ENCODE results near the gene FBXL22. TPM values are rescaled to one million over a fixed set of nuclear protein-coding genes. Genes with fewer than 3 reads are reported as not detected.

Gene FBXL22
- total RNA-seq, 1 experiment from 2014 or later, result 0.17 TPM

GRCh38 chr15:63554337-63554927, 42.8 kb upstream of the FBXL22 start:
- no peaks in the 10 kb centered on the region for H3K9me3 ChIP-seq (ENCODE audit: insufficient read depth, low read depth)
- BruUV-seq (replicated peaks), result no TSS peak
- no peaks in the 10 kb centered on the region; the same call in 1 of the 2 replicates for H3K79me2 ChIP-seq (ENCODE audit: low read depth)
- no peaks in the 10 kb centered on the region for H3K4me1 ChIP-seq (replicated peaks; ENCODE audit: insufficient read depth)
- no peak for DNase-seq
- no peaks in the 10 kb centered on the region for H3K9me2 ChIP-seq (ENCODE audit: insufficient read depth)
- H2AFZ ChIP-seq, result no peak overlapping the region
- no peaks in the 10 kb centered on the region for H4K20me1 ChIP-seq (ENCODE audit: insufficient read depth)
- 0 out of 2 replicates have a peak, but pooled peaks cover 4% of the 10 kb centered on the region for H3F3A ChIP-seq (ENCODE audit: insufficient read depth, low read depth)
- POLR2A ChIA-PET (ENCODE audit: unreplicated experiment), result no interaction called here
- no peak overlapping the region for H3K4me2 ChIP-seq
- CTCF ChIA-PET, result no interaction called here
- no peak overlapping the region for H3K4me3 ChIP-seq
- TF ChIP-seq EZH2 (IDR thresholded peaks at IDR 0.05; ENCODE audit: low read depth), result no peak
- no peak for TF ChIP-seq CTCF (conservative IDR thresholded peaks at IDR 0.05)
- intact Hi-C loops (cut with micrococcal nuclease; ENCODE audit: unreplicated experiment), result no loop called here
- no peak overlapping the region for H3K27ac ChIP-seq
- H3K27me3 ChIP-seq (ENCODE audit: insufficient read depth, low read depth), result no peaks in the 10 kb centered on the region
- H3K36me3 ChIP-seq (ENCODE audit: low read depth), result no peaks in the 10 kb centered on the region; the same call in 1 of the 2 replicates

DNA sequence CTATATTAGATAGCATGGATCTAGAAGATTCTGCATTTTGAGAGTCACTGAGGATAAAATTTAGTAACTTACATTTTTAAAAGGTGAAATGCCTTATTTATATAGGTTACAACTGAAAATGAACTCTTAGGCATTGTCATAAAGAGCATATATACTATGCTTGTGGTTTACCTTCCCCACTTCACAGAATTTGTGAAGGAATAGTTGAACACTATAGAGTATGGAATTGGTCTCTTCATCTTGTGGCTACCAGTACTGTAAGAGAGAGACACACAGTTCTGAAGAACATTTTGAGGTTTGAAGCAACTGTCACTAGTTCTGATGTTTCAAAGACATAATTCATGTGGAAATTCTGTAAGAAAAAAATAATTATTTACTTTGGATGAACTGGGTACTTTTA, 41.7 kb upstream of the FBXL22 start:
- Histone ChIP-seq H3K9me3 (ENCODE audit: insufficient read depth, low read depth) (no peaks in the 10 kb centered on the region), H3K27ac (no peak overlapping the region), H3K4me2 (no peak overlapping the region), H3K4me3 (no peak overlapping the region), H2AFZ (no peak overlapping the region), H3K79me2 (ENCODE audit: low read depth) (no peaks in the 10 kb centered on the region; the same call in 1 of the 2 replicates), H3K9me2 (ENCODE audit: insufficient read depth) (no peaks in the 10 kb centered on the region), H3K36me3 (ENCODE audit: low read depth) (no peaks in the 10 kb centered on the region; the same call in 1 of the 2 replicates), H3K27me3 (ENCODE audit: insufficient read depth, low read depth) (no peaks in the 10 kb centered on the region), H3K4me1 (replicated peaks; ENCODE audit: insufficient read depth) (no peaks in the 10 kb centered on the region), H4K20me1 (ENCODE audit: insufficient read depth) (no peaks in the 10 kb centered on the region), H3F3A (ENCODE audit: insufficient read depth, low read depth) (0 out of 2 replicates have a peak, but pooled peaks cover 4% of the 10 kb centered on the region)
- BruUV-seq (replicated peaks), result no TSS peak
- ChIA-PET CTCF (no interaction called here), POLR2A (ENCODE audit: unreplicated experiment) (no interaction called here)
- TF ChIP-seq CTCF (conservative IDR thresholded peaks at IDR 0.05) (no peak), EZH2 (IDR thresholded peaks at IDR 0.05; ENCODE audit: low read depth) (no peak)
- intact Hi-C loops (cut with micrococcal nuclease; ENCODE audit: unreplicated experiment), result no loop called here
- DNase-seq, result no peak

GRCh38 chr15:63556246-63556645, 40.9 kb upstream of the FBXL22 start:
- Histone ChIP-seq H2AFZ (no peak overlapping the region), H3K4me2 (no peak overlapping the region), H3K27ac (no peak overlapping the region), H4K20me1 (ENCODE audit: insufficient read depth) (no peaks in the 10 kb centered on the region), H3K79me2 (ENCODE audit: low read depth) (no peaks in the 10 kb centered on the region; the same call in 1 of the 2 replicates), H3K9me2 (ENCODE audit: insufficient read depth) (no peaks in the 10 kb centered on the region), H3K36me3 (ENCODE audit: low read depth) (no peaks in the 10 kb centered on the region; the same call in 1 of the 2 replicates), H3K9me3 (ENCODE audit: insufficient read depth, low read depth) (no peaks in the 10 kb centered on the region), H3F3A (ENCODE audit: insufficient read depth, low read depth) (0 out of 2 replicates have a peak, but pooled peaks cover 4% of the 10 kb centered on the region), H3K4me3 (no peak overlapping the region), H3K4me1 (replicated peaks; ENCODE audit: insufficient read depth) (no peaks in the 10 kb centered on the region), H3K27me3 (ENCODE audit: insufficient read depth, low read depth) (no peaks in the 10 kb centered on the region)
- BruUV-seq (replicated peaks), result no TSS peak
- intact Hi-C loops (cut with micrococcal nuclease; ENCODE audit: unreplicated experiment), result no loop called here
- TF ChIP-seq EZH2 (IDR thresholded peaks at IDR 0.05; ENCODE audit: low read depth) (no peak), CTCF (conservative IDR thresholded peaks at IDR 0.05) (no peak)
- DNase-seq, result no peak
- ChIA-PET CTCF (interaction anchor here (0.6 kb wide), 1 partner anchor 409 kb away, joined by 3 read pairs; no protein-coding TSS in a partner anchor), POLR2A (ENCODE audit: unreplicated experiment) (no interaction called here)

Measured in PC-9 (cell line).